GM04503 (cell line): ENCODE results near the gene GDF2.

Experiments
- DNase-seq: peaks from one replicate; pipeline ENCODE4 v3.0.0-alpha.2; 2012; ENCODE audit warnings: low read depth

Gene GDF2

GRCh38 chr10:47370015-47370767 lies 47.9 kb downstream of the GDF2 start:
- DNase-seq = no peak

- no peak for DNase-seq
Observed at GRCh38 chr10:47370878-47371277, 48.6 kb downstream of the GDF2 start.

- DNase-seq = no peak
Observed at GRCh38 chr10:47371629-47372485, 49.6 kb downstream of the GDF2 start.

GRCh38 chr10:47372726-47373125 lies 50.5 kb downstream of the GDF2 start:
- DNase-seq = no peak

- DNase-seq = no peak
Observed at GRCh38 chr10:47374611-47375536, 52.6 kb downstream of the GDF2 start.

GRCh38 chr10:47376522-47377220 lies 54.4 kb downstream of the GDF2 start:
- no peak for DNase-seq
